GM12872 (cell line): ENCODE data around the gene TUBB8.

Source experiments
- CTCF ChIP-seq: IDR thresholded peaks from 3 replicates; pipeline ENCODE4 v1.5.1; 2011; ENCODE audit warnings: low read depth, mild to moderate bottlenecking, low read length, moderate library complexity; ENCODE audit not compliant: insufficient read depth

TUBB8 gene

GRCh38 chr10:89248-89647 is 40.2 kb upstream of the TUBB8 start:
- no peak for TF ChIP-seq CTCF

GRCh38 chr10:88253-88652 is 39.2 kb upstream of the TUBB8 start:
- no peak for TF ChIP-seq CTCF

GRCh38 chr10:87177-88080 is 38.3 kb upstream of the TUBB8 start:
- TF ChIP-seq CTCF, result no peak

GRCh38 chr10:86031-86430 is 36.9 kb upstream of the TUBB8 start:
- no peak for TF ChIP-seq CTCF

GRCh38 chr10:85044-85443 is 35.9 kb upstream of the TUBB8 start:
- no peak for TF ChIP-seq CTCF

GRCh38 chr10:83930-84530 is 34.9 kb upstream of the TUBB8 start:
- no peak for TF ChIP-seq CTCF

- TF ChIP-seq CTCF, result no peak
Observed at GRCh38 chr10:80477-81105, 31.5 kb upstream of the TUBB8 start.
